Stimulated activated CD4-positive, alpha-beta T cell treated with anti-CD3 and anti-CD28 coated beads, Interleukin-1b, Interleukin-23, amount 100 ng/mL, for 4 hours (primary cell): ENCODE results near the gene ZNF497.
A peak's percentile ranks its signal among the peaks of the same experiment; 100 is the strongest.
"Not testable (repeated sequence)": the region's sequence is repeated elsewhere in the genome, so short reads cannot be mapped to it uniquely, and the experiment has no call there.

ENCODE experiments used
- DNase-seq, 2 donors: peaks; one replicate each; pipeline ENCODE4 v3.0.0-alpha.2; 2020; ENCODE audit warnings: low read depth in 2 of 2

The ZNF497 gene

GRCh38 chr19:58394821-58395219 is 32.3 kb upstream of the ZNF497 start:
- DNase-seq, result no peak

GRCh38 chr19:58393725-58394033 is 31.1 kb upstream of the ZNF497 start:
- DNase-seq, result no peak

- DNase-seq, result no peak
These were observed 30.6 kb upstream of the ZNF497 start for GRCh38 chr19:58392945-58393724.

- DNase-seq, result no peak
These were observed 25.6 kb upstream of the ZNF497 start for GRCh38 chr19:58388175-58388526.

- no peak for DNase-seq
These were observed 25.0 kb upstream of the ZNF497 start for GRCh38 chr19:58387338-58388174.

- DNase-seq, result peak; percentile 89 to 96
These were observed 24.2 kb upstream of the ZNF497 start, which contains the start of gene RPS5 for GRCh38 chr19:58386576-58387337. RPS5 (plus strand) TSS chr19:58387269; CDS start chr19:58388138, 869 bp downstream.

GRCh38 chr19:58385891-58386575 is 23.5 kb upstream of the ZNF497 start:
- DNase-seq, result peak in 1 of 2 donors; percentile 42

- no peak for DNase-seq
These were observed 22.9 kb upstream of the ZNF497 start for GRCh38 chr19:58385313-58385890.

- DNase-seq, result no peak
These were observed 20.5 kb upstream of the ZNF497 start for GRCh38 chr19:58382997-58383603.

- DNase-seq, result no peak
These were observed 19.1 kb upstream of the ZNF497 start for GRCh38 chr19:58381460-58382212.

- DNase-seq, result peak; percentile 92
These were observed 18.3 kb upstream of the ZNF497 start, which contains the start of gene ZNF837 for GRCh38 chr19:58380662-58381459. ZNF837 (minus strand) TSS chr19:58381030; CDS start chr19:58369332, 11,698 bp downstream.

GRCh38 chr19:58380037-58380661 is 17.6 kb upstream of the ZNF497 start:
- no peak for DNase-seq

GRCh38 chr19:58379246-58379645 is 16.7 kb upstream of the ZNF497 start:
- DNase-seq, result no peak

GRCh38 chr19:58376724-58377123 is 14.2 kb upstream of the ZNF497 start:
- DNase-seq, result not testable (repeated sequence)

GRCh38 chr19:58374200-58374599 is 11.6 kb upstream of the ZNF497 start:
- no peak for DNase-seq

- DNase-seq, result no peak
These were observed 10.0 kb upstream of the ZNF497 start for GRCh38 chr19:58372311-58373133.

- DNase-seq, result no peak
These were observed 6.2 kb upstream of the ZNF497 start for GRCh38 chr19:58368561-58369360.
